Spleen (tissue), 11 donors: ENCODE data around the gene VEGFB. TPM values are rescaled to one million over a fixed set of nuclear protein-coding genes. Genes with fewer than 3 reads are reported as not detected.

Source experiments
- DNase-seq: peaks from one replicate; pipeline ENCODE4 v3.0.0-alpha.2; 2020
- H3K27ac ChIP-seq, 8 donors: fragments of 200-600 bp; sonication (generic) in 7 of 8; 1 replicate in 4 of 8; 2 replicates in 4 of 8; pipeline versions ENCODE4 v1.5.0 to v1.8.0; 2016 to 2021; ENCODE audit warnings: inconsistent platforms in 4 of 8, mild to moderate bottlenecking in 4 of 8, moderate library complexity in 1 of 8
- H3K27me3 ChIP-seq, 7 donors: fragments of 200-600 bp; sonication (generic) in 6 of 7; replicated peaks in 1 of 7; 1 replicate in 4 of 7; 2 replicates in 3 of 7; pipeline versions ENCODE4 v1.5.0 to v1.8.0; 2016 to 2021; ENCODE audit warnings: inconsistent platforms in 3 of 7, mild to moderate bottlenecking in 1 of 7
- H3K36me3 ChIP-seq, 6 donors: fragments of 200-600 bp; sonication (generic) in 5 of 6; 1 replicate in 4 of 6; 2 replicates in 2 of 6; pipeline versions ENCODE4 v1.5.0 to v1.8.0; 2016 to 2021; ENCODE audit warnings: inconsistent platforms in 2 of 6
- H3K4me1 ChIP-seq, 6 donors: fragments of 200-600 bp; sonication (generic) in 5 of 6; 1 replicate in 3 of 6; 2 replicates in 3 of 6; pipeline versions ENCODE4 v1.5.0 to v1.8.0; 2016 to 2021; ENCODE audit warnings: inconsistent platforms in 3 of 6
- H3K4me3 ChIP-seq, 8 donors: fragments of 200-600 bp; sonication (generic) in 7 of 8; 1 replicate in 4 of 8; 2 replicates in 4 of 8; pipeline versions ENCODE4 v1.5.0 to v1.8.0; 2016 to 2021; ENCODE audit warnings: inconsistent platforms in 4 of 8, mild to moderate bottlenecking in 4 of 8, moderate library complexity in 2 of 8
- H3K9me3 ChIP-seq, 8 donors: fragments of 200-600 bp; sonication (generic) in 7 of 8; 1 replicate in 4 of 8; 2 replicates in 4 of 8; pipeline versions ENCODE4 v1.5.0 to v1.8.0; 2016 to 2021; ENCODE audit warnings: inconsistent platforms in 4 of 8
- CTCF ChIP-seq, 11 experiments: fragments of 200-600 bp in 7 of 11; fragments of 450-650 bp in 4 of 11; sonication (generic) in 4 of 11; IDR thresholded peaks in 8 of 11; conservative IDR thresholded peaks in 3 of 11; 1 replicate in 7 of 11; 2 replicates in 4 of 11; pipeline versions ENCODE4 v1.4.0 to v1.8.0; 2016 to 2021; ENCODE audit warnings: antibody characterized with exemption in 11 of 11, inconsistent platforms in 4 of 11, mild to moderate bottlenecking in 1 of 11
- POLR2A ChIP-seq, 3 donors: fragments of 450-650 bp; IDR thresholded peaks; one replicate each; pipeline ENCODE4 v1.5.1; 2017; ENCODE audit warnings: antibody characterized with exemption in 3 of 3, mild to moderate bottlenecking in 1 of 3
- POLR2AphosphoS5 ChIP-seq, 3 donors: sonication (generic); formaldehyde crosslinking; IDR thresholded peaks; one replicate each; pipeline ENCODE4 v1.5.1; 2017; ENCODE audit warnings: antibody characterized with exemption in 3 of 3
- WGBS, 5 donors: extraction: QIAGEN DNeasy Blood & Tissue Kit in 3 of 5; methylation state at CpG; one replicate each; pipeline versions ENCODE4 v1.1.5 to v1.1.7; 2013 to 2018; 5-methylcytosine and 5-hydroxymethylcytosine counted together
- intact Hi-C: fragments of 100-400 bp; cut with DNase I; formaldehyde crosslinking; loops from one replicate; pipeline ENCODE4 v1.15.0; 2023; ENCODE audit warnings: low total_unique reads
- polyA plus RNA-seq, 3 donors: library from polyadenylated mRNA; stranded (reverse); fragments of 200-250 nt; gene quantifications; one replicate each; pipeline ENCODE4 v1.2.1, GENCODE V29; 2013
- total RNA-seq, 7 donors: library from RNA; depleted of rRNA in 3 of 7; stranded (reverse); fragments of >200 nt in 3 of 7; fragmentation: NEBNext Ultra II Directional in 4 of 7; extraction: Animal tissue kit (Norgen Biotek cat#: 25700) in 4 of 7; gene quantifications; one replicate each; pipeline versions ENCODE4 v1.1.0 to v1.2.1, GENCODE V29; 2016 to 2021
- donor health status: healthy with polysubstance abuse.
- donor health status: DM: no; HTN: no; CAD: no; lungs with moderate emphysema.
- donor health status: DM: no; HTN: no; CAD: no.
- donor health status: Bipolar disorder and iron deficiency.
- donor health status: healthy.
- donor health status: DM: no; HTN: no; CAD: no.
- donor health status: DM: yes; HTN: yes; CAD: no.

The VEGFB gene
- total and polyA plus RNA-seq, 10 donors = 38.3 to 103 (median 84.4) TPM

- H3K27me3 ChIP-seq = no peaks in the 10 kb centered on the region
- intact Hi-C loops = no loop called here
- H3K4me1 ChIP-seq = peaks cover 0 to 67% (median 18%) of the 10 kb centered on the region in 6 donors
- peak overlapping the region in 2 of 8 donors; percentile 25 to 35 for H3K27ac ChIP-seq
- WGBS, 5 donors = 86 to 96% (median 91%) methylated on average over 2 to 7 of the region's 7 CpGs
- H3K9me3 ChIP-seq = no peaks in the 10 kb centered on the region
- H3K36me3 ChIP-seq = peaks cover 0 to 100% (median 70%) of the 10 kb centered on the region in 6 donors
- H3K4me3 ChIP-seq = no peak overlapping the region
- no peak for DNase-seq
- no peak for TF ChIP-seq CTCF (IDR thresholded peaks at IDR 0.05 in 8 of 11, conservative IDR thresholded peaks at IDR 0.05 in 3 of 11)
- TF ChIP-seq POLR2AphosphoS5 (IDR thresholded peaks at IDR 0.05) = peak in 1 of 3 donors; percentile 65
Observed at GRCh38 chr11:64219354-64219684, 15.1 kb upstream of the VEGFB start.

GRCh38 chr11:64219755-64220154 is 14.6 kb upstream of the VEGFB start:
- Histone ChIP-seq H3K4me3 (no peak overlapping the region), H3K36me3 (peaks cover 0 to 100% (median 68%) of the 10 kb centered on the region in 6 donors), H3K9me3 (no peaks in the 10 kb centered on the region), H3K27ac (peak overlapping the region in 2 of 8 donors; percentile 11 to 25), H3K27me3 (no peaks in the 10 kb centered on the region), H3K4me1 (peaks cover 0 to 67% (median 22%) of the 10 kb centered on the region in 6 donors)
- intact Hi-C loops = no loop called here
- 87 to 91% (median 89%) methylated on average over 6 to 10 of the region's 10 CpGs for WGBS, 5 donors
- no peak for DNase-seq
- TF ChIP-seq CTCF (IDR thresholded peaks at IDR 0.05 in 8 of 11, conservative IDR thresholded peaks at IDR 0.05 in 3 of 11) = no peak
- TF ChIP-seq POLR2A (IDR thresholded peaks at IDR 0.05) = no peak
- no peak for TF ChIP-seq POLR2AphosphoS5 (IDR thresholded peaks at IDR 0.05)

- intact Hi-C loops = no loop called here
- Histone ChIP-seq H3K9me3 (no peaks in the 10 kb centered on the region), H3K27me3 (no peaks in the 10 kb centered on the region), H3K27ac (peak overlapping the region in 2 of 8 donors; percentile 11 to 24), H3K4me1 (peaks cover 4 to 67% (median 27%) of the 10 kb centered on the region in 6 donors), H3K4me3 (no peak overlapping the region), H3K36me3 (peaks cover 0 to 96% (median 65%) of the 10 kb centered on the region in 6 donors)
- DNase-seq = no peak
- TF ChIP-seq POLR2A (IDR thresholded peaks at IDR 0.05) (no peak), CTCF (IDR thresholded peaks at IDR 0.05 in 8 of 11, conservative IDR thresholded peaks at IDR 0.05 in 3 of 11) (no peak), POLR2AphosphoS5 (IDR thresholded peaks at IDR 0.05) (peak in 1 of 3 donors; percentile 60)
- WGBS, 5 donors = 92 to 98% (median 93%) methylated on average over 5 to 17 of the region's 17 CpGs
Observed at GRCh38 chr11:64220271-64220670, 14.1 kb upstream of the VEGFB start.

- H3K4me3 ChIP-seq = no peak overlapping the region
- no peaks in the 10 kb centered on the region for H3K9me3 ChIP-seq
- H3K27me3 ChIP-seq = no peaks in the 10 kb centered on the region
- peak overlapping the region in 1 of 8 donors; percentile 24 for H3K27ac ChIP-seq
- H3K36me3 ChIP-seq = peaks cover 0 to 90% (median 62%) of the 10 kb centered on the region in 6 donors
- H3K4me1 ChIP-seq = peaks cover 9 to 67% (median 29%) of the 10 kb centered on the region in 6 donors
- TF ChIP-seq POLR2AphosphoS5 (IDR thresholded peaks at IDR 0.05) = peak in 2 of 3 donors; percentile 39 to 75
- TF ChIP-seq CTCF (IDR thresholded peaks at IDR 0.05 in 8 of 11, conservative IDR thresholded peaks at IDR 0.05 in 3 of 11) = no peak
- DNase-seq = no peak
- intact Hi-C loops = no loop called here
- WGBS, 5 donors = 91 to 96% (median 92%) methylated on average over 5 to 14 of the region's 14 CpGs
Observed at GRCh38 chr11:64220798-64221197, 13.6 kb upstream of the VEGFB start.
